Kidney tubule cell (primary cell): ENCODE data around the gene AMD1.
"Not testable (repeated sequence)": the region's sequence is repeated elsewhere in the genome, so short reads cannot be mapped to it uniquely, and the experiment has no call there.

ENCODE experiments used
- DNase-seq: peaks from one replicate; pipeline ENCODE4 v3.0.0-alpha.2; 2018; ENCODE audit warnings: low spot score

Gene AMD1

DNA sequence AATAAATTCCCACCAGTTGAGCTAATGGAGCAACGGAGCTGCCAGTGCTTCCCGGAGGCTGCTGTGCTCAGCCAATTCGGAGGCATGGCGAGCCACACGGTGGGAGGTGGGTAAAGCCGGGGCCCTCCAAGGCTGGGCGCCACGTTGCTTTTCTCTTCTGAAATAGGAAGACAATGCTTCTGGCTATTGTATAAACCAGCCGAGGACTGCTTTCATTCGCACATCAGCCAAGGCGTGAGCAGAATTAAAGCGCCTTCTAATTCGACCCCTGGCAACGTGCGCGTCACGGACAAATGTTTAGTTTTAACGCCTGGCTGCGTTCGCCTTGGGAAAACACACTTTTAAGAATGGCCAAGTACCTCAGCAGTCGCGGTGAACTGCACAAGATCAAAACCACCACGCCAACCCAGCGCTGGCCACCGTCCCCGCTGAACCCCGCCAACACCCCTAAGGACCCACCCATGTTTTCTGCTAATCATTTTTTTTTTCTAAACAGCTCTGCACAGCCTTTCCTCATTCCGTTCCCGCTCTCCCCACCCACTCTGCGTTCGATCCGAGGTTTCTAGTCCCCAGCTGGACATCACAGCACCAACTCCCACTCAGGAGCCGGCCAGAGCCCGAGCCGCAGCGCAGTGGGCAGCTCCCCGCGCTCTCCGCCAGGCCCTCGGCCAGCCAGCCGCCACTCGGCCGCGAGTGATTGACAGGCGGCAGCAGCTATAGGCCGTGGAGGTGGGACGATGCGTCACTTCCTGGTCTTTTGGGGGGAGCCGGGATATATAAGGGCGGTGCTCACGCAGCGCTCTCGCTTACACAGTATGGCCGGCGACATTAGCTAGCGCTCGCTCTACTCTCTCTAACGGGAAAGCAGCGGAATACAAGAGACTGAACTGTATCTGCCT lies at the start of gene AMD1:
TSS of gene AMD1 (plus strand) at position 805 of the 899 bp plus-strand sequence. CDS start 321 bp downstream, outside the sequence.
- peak; percentile 99 for DNase-seq

DNA sequence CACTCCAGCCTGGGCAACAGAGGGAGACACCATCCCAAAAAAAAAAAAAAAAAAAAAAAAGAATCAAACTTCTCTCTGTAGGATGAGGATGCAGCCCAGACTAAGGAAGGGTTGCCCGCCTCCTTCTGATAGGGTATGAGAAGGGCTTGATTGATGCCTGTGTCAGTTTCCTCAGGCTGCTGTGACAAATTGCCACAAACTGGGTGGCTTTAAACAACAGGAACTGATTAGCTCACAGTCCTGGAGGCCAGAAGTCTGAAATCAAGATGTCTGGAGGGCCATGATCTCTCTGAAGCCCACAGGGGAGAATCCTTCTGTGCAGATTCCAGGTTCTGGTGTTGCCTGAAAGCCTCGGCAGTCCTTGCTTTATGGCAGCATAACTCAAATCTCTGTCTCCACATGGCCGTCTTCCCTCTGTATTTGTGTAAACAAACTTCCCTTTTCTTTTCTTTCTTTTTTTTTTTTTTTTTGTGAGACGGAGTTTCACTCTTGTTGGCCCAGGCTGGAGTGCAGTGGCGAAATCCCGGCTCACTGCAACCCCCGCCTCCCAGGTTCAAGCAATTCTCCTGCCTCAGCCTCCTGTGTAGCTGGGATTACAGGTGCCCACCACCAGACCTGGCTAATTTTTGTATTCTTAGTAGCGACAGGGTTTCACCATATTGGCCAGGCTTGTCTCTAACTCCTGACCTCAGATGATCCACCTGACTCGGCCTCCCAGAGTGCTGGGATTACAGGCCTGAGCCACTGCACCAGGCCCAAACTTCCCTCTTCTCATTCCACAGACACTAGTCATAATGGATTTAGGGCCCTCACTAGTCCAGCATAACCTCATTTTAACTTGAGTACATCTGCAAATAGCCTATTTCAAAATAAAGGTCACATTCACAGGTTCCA lies 48.1 kb upstream of the AMD1 start:
- DNase-seq: peak; percentile 31

DNA sequence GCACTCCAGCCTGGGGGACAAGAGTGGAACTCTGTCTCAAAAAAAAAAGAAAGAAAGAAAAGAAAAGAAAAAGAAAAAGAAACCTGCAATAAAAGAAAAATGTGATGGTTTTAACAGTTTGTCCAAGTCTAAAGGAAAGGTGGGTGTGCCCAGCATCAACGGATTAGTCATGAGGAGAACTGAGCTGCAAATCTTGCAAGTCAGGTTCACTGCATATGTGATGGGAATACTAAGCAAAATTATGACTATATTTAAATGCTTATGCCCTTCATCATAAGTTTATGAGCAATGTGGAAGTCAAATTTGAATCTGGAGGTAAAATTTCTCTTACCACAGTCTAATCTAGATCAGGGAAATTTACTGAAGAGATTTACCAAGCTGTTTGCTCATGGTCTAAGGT lies 46.2 kb upstream of the AMD1 start:
- peak; percentile 7 for DNase-seq

DNA sequence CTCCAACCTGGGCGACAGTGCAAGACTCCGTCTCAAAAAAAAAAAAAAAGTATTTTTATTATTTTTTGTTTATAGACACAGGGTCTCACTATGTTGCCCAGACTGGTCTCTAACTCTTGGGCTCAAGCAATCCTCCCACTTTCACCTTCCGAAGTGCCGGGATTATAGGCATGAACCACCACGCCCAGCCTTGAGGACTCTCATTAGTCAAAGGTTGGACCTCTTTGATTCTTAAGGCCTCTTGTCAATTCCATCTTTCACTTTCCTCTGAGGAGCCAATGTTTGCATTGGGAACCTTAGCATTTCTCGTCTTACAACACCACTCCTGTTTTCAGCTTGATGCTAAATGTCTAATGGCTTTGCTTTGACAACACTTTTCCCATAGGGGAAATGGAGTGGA lies 43.2 kb upstream of the AMD1 start:
- no peak for DNase-seq

DNA sequence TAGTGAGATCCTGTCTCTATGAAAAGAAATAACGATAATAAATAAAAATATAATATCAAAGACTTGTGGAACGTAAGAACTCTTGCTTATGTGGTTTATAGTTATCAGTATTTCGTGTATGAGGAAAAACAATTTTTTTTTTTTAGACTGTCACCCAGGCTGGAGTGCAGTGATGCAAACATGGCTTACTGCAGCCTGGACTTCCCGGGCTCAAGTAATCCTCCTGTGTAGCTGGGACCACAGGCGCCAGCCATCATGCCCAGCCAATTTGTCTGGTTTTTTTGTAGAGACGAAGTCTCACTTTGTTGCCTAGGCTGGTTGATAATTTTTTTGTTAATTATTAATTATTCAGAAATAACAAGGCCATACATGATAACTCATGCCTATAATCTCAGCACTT lies 40.8 kb upstream of the AMD1 start:
- DNase-seq: no peak

DNA sequence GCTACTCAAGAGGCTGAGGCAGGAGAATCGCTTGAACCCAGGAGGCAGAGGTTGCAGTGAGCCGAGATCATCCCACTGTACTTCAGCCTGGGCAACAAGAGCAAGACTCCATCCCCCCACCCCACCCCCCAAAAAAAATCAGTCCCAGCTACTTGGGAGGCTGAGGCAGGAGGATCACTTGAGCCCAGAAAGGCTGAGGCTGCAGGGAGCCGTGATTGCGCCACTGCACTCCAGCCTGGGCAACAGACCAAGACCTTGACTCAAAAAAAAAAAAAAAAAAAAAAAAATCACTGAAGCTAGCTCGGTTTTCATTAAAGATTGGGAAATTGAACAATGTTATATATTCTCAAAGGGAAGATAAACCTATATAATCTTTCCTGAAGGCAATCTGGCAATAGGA lies 38.8 kb upstream of the AMD1 start:
- not testable (repeated sequence) for DNase-seq

DNA sequence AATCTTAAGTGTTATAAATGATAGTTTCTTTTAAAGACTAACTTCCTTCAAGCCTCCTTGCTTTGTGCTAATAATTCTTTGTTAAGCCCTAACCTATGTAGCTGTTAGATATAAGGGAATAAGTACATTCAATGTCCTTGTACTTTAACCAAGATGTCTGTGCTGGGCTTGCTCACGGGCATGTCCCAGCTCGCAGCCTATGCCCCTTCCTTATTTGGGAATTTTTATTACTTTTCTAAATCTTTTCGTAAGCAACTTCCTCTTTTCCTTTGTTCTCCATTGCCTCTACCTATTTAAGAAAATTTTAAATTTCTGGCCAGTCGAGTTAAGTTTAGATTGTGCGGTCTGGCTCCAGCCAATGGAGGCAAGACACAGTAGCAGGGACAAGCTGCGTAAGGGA lies 33.3 kb upstream of the AMD1 start:
- no peak for DNase-seq

DNA sequence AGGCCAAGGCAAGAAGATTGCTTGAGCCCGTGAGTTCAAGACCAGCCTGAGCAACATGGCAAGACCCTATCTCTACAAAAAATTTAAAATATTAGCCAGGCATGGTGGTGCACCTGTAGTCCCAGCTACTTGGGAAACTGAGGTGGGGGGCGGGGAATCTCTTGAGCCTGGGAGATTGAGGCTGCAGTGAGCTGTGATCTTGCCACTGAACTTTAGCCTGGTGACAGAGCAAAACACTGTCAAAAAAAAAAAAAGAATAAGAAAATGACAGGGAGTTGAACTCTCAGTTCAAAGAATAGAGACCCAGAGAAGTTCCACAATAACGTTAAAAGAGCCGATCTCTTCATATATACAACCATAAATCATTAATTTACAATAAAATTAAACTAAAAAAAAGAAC lies 24.8 kb upstream of the AMD1 start:
- no peak for DNase-seq

DNA sequence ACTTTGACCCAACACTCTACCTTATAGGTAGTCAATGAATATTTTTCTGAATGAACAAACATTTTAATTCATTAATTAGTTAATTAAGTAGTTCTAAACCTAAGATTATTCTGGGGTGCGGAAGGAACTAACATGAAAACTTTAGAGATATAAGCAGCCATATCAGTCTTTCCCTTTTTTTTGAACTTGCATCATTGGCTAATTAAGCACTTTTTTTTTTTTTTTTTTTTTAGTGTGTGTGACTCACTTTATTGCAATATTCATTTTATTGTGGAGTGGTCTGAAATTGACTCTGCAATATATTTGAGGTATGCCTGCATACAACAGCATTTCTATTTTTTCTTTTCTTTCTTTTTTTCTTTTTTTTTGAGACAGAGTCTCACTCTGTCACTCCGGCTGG lies 21.8 kb upstream of the AMD1 start:
- DNase-seq: no peak

DNA sequence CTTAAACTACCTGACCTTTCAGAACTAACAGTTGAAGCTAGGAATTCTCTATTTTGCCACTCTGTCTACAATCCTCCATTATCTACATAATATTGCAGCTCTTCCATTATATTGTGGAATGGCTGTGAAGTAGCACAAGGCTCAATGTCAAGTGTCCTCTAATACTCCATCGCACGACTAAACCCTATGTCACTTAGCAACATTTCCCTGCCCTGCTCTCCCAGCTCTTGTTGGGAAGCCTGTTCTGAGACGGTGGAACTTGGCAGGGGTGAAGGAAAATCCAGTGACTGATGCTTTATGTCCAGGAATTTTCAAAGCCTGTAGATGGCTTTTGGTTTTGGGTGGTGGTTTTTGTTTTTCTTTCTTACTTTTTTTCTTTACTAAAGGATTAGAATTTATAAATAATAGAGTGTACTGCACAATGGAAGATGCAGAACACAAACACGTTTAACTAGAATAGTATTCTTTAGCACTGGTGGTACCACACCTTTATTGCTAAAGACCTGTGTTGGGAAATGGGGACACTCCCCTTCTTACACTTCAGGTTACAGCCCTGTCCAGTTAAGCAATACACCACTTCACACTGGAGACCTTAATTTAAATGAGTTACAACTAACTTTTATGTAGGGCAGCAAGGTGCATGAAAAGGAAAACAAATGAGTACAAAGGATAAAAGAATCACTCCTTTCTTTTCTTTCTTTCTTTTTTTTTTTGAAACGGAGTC lies 20.7 kb upstream of the AMD1 start:
- DNase-seq: no peak

DNA sequence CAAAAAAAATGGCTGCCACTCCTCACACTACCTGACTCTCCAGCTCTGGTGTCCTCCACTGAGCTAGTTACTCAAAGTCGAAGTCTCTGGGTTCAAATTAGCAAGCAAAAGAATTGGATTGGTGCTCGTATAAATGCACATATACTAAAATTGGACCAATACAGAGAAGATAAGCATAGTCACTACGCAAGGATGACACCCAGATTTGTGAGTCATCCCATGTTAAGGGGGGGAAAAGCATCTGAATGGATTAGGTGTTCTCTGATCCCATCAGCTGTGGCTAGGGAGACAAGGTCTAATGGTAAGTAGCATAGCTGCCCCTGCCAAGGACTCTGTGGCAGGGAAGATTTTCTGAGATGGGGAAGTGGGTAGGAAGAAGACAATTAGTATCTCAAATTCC lies 18.3 kb upstream of the AMD1 start:
- DNase-seq: no peak

DNA sequence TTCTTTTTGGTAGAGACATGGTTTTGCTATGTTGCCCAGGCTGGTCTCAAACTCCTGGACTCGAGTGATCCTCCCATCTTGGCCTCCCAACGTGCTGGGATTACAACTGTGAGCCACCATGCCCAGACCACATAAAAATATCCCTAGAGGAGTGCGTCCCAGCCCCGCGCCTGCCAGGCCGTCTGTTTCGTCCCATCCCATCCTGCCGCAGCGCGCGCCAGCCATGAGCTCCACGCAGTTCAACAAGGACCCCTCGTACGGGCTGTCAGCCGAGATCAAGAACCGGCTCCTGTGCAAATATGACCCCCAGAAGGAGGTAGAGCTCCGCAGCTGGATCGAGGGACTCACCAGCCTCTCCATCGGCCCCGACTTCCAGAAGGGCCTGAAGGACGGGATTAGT lies 16.6 kb upstream of the AMD1 start:
- DNase-seq: no peak

DNA sequence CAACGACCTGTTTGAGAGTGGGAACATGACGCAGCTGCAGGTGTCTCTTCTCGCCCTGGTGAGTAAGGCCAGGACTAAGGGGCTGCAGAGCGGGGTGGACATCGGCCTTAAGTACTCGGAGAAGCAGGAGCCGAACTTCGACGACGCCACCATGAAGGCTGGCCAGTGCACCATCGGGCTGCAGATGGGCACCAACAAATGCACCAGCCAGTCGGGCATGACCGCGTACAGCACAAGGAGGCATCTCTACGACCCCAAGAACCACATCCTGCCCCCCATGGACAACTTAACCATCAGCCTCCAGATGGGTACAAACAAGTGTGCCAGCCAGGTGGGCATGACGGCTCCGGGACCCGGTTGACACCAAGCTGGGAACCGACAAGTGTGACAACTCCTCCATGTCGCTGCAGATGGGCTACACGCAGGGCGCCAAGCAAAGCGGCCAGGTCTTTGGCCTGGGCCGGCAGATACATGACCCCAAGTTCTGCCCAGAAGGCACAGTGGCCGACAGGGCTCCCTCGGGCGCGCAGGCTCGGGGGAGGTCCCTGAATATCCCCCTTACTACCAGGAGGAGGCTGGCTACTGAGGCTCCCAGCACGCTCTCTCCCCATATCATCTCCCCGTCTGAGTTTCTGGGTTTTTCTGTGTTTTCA lies 15.9 kb upstream of the AMD1 start:
- DNase-seq: no peak

DNA sequence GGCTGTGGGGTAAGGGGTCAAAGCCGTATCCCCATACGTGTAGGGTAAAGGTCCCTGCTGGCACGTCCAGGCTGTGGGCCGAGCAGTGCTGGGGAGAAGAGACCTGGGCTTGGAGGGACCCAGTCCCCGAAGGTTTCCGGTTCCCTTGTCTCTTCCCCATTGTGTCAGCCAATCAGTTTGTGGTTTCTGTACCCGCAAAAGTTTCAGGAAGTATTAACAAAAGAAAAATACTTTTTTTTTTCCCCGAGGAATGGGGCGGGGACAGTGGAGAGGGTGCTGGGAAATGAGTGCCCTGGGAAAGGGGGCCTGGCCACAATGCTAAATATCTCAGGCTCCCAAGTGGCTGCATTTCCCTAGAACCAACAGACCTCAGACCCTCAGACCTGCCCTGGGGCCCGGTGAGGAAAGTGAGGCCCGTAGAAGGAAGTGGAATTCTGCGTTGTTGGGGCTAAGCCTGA lies 15.2 kb upstream of the AMD1 start:
- no peak for DNase-seq

DNA sequence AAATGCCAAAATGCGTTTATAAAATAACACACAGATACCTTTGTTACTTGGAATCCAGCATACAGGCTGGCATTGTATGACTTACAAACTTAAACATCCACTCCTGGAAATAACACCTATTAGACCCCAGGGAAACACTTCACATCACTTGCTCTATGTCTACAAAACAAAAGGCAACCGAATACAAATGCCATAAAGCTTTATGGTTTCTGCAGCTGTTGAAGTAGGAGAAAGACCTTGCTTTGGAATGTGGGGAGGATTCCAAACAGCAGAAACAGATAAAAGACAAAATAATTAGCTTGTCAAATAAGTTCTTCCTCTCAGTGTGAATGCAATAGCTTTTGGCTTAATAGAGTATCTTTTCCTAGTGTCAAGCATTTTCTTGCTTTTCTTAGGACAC lies 9.8 kb upstream of the AMD1 start:
- no peak for DNase-seq

DNA sequence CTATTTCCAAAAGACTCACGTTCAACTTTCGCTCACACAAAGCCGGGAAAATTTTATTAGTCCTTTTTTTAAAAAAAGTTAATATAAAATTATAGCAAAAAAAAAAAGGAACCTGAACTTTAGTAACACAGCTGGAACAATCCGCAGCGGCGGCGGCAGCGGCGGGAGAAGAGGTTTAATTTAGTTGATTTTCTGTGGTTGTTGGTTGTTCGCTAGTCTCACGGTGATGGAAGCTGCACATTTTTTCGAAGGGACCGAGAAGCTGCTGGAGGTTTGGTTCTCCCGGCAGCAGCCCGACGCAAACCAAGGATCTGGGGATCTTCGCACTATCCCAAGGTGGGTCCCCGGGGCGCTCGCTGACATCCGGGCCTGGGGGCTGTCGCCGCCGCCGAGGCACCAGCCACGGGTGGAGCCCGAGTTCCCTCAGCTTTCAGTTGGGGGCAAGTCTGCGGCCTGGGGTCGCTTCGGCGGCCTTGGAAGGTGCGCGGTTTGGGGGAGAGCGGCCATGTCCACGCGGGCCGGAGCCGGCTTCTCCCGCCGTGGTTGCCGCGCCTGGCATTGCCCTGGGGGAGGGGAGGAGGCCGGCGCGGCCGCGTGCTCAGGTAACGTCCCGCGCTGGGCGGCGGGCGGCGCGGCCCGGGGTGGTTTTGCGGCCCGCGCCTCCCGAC lies 429 bp downstream of the AMD1 start:
- DNase-seq: no peak

DNA sequence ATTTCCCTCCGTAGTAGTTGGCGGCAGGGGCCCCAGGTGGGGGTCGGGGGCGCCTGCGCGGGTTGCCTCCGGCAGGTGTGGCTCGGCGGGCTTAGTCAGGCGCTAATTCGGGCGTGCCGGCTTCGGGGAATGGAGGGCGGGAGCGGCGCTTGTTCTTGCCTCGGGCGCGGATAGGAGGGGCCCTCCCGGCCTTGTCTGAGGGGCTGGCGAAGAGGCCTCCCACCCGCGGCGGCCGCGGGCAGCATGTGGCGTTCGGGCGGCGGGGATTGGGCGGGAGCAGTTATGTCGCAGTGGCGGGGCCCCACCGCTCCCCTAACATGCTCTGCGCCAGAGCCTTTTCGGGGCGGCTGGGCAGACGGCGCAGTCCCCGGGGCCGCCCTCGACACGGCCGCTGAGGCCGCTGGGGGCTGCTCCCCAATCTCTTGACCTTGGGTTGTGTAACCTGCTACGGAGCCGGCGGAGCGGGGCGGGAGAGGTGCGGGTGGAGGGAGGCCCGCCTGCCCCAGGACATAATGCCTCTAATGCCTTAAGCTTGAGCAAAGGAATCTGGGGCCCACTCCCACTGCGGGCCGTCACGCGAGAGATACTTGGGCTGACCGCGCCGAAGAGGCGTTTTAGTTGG lies 1.1 kb downstream of the AMD1 start:
- DNase-seq: peak; percentile 54

DNA sequence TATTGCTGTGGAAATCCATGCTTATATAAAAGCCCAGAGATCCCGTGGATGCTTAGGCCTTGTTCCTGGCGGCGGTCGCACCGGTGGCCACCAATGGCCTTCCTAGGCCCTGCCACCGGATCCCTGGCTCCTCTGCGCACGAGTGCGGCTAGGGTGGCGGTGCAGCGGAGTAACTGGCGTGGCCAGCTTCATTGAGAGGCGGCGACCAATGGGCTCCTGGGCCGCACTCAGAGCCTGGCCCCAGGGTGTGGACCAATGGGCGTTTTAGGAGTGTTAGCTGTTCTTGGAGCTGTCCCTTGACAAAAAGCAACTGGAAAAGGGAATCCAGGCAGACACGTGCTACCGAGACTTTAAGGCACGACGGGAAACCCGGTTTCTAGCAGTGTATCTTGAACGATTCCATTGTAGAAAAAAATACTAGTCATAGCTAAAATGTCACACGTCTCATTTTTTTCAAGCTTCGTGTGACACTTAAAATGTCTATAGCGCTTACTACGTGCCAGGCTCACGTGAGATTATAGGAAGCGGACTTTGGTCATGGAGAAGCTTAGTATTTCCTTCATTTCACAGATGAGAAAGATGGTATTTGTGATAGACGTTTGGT lies 1.7 kb downstream of the AMD1 start:
- peak; percentile 90 for DNase-seq

DNA sequence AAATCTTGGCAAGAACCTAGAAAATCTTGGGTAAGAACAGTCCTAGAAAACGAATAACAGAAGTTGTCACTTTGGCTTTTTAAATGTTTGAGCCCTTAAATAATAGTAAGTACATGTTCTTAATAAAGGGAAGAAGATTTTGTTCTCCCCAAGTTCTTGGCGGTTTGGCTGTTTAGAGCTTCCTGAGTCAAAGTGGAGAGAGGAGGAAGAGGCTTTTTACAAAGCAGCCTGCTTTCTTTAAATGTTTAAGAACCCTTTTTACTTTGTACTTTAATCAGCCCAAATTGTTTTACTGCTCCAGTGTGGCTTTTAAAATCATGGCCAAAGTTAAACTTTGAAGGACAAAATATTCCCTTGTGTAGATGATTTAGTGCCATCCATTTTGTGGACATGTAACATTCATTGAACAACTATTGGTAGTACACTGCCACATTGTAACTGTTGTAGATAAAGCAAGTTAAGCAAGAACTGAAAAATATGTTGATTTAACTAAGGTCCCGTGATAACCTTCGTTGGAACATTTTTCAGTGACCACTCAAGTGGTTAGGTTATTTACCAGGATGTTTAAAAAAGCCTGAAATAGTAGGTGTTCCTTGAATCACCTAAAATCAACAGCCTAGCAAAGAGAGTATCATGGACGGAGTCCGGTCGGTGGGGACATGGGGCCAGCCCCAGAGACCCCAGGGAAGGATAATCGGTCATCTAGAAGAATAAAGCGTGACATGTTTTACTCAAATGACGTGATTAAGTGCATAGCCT lies 2.4 kb downstream of the AMD1 start:
- DNase-seq: peak; percentile 6

DNA sequence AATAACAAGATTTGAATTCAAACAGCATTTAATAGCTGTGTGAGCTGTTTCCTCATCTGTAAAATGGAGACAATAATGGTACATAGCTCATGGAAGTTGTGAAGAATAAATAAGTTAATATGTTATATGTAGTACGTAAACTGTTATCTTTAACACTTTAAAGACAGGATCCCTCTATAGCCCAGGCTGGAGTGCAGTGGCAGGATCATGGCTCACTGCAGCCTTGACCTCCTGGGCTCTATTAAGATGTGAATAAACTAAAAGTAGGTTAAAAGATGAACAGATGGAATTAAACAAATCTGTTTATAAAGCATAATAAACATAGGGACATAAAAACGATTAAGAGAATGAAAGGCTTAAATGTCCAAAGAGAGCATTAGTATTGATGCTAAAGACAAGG lies 3.0 kb downstream of the AMD1 start:
- no peak for DNase-seq
